Vagina (tissue), 2 donors: ENCODE measurements around the gene OR5H15. TPM values are rescaled to one million over a fixed set of nuclear protein-coding genes. Genes with fewer than 3 reads are reported as not detected.
"Not testable (repeated sequence)": the region's sequence is repeated elsewhere in the genome, so short reads cannot be mapped to it uniquely, and the experiment has no call there.

Experiments used
- DNase-seq, 2 donors: peaks; one replicate each; pipeline ENCODE4 v3.0.0-alpha.2; 2017; ENCODE audit errors: extremely low spot score in 2 of 2
- H3K27ac ChIP-seq: fragments of 200-600 bp; sonication (generic); one replicate; pipeline ENCODE4 v1.5.1; 2019
- H3K27me3 ChIP-seq: fragments of 200-600 bp; sonication (generic); one replicate; pipeline ENCODE4 v1.5.1; 2019
- H3K36me3 ChIP-seq, 2 donors: fragments of 200-600 bp; sonication (generic); one replicate each; pipeline ENCODE4 v1.5.1; 2017 to 2019
- H3K4me1 ChIP-seq: fragments of 200-600 bp; sonication (generic); one replicate; pipeline ENCODE4 v1.5.1; 2019
- H3K4me3 ChIP-seq, 2 donors: fragments of 200-600 bp; sonication (generic); 1 replicate in 1 of 2; 2 replicates in 1 of 2; pipeline ENCODE4 v1.5.1; 2016 to 2019
- H3K9me3 ChIP-seq: fragments of 200-600 bp; sonication (generic); one replicate; pipeline ENCODE4 v1.5.1; 2019
- CTCF ChIP-seq, 3 experiments: fragments of 450-650 bp in 2 of 3; fragments of 200-600 bp in 1 of 3; sonication (generic) in 1 of 3; IDR thresholded peaks; one replicate each; pipeline ENCODE4 v1.5.1; 2017 to 2019; ENCODE audit warnings: antibody characterized with exemption in 3 of 3, mild to moderate bottlenecking in 2 of 3, moderate library complexity in 2 of 3
- POLR2A ChIP-seq, 2 donors: fragments of 450-650 bp; IDR thresholded peaks; one replicate each; pipeline ENCODE4 v1.6.1; 2017; ENCODE audit warnings: antibody characterized with exemption in 2 of 2, mild to moderate bottlenecking in 2 of 2, moderate library complexity in 2 of 2
- POLR2AphosphoS5 ChIP-seq, 2 donors: sonication (generic); formaldehyde crosslinking; IDR thresholded peaks; one replicate each; pipeline ENCODE4 v1.9.0; 2017; ENCODE audit warnings: antibody characterized with exemption in 2 of 2, mild to moderate bottlenecking in 2 of 2, low read depth in 1 of 2; ENCODE audit not compliant: insufficient read depth in 1 of 2
- intact Hi-C: fragments of 100-400 bp; cut with DNase I; formaldehyde crosslinking; loops from one replicate; pipeline ENCODE4 v1.15.1; 2023
- total RNA-seq: library from RNA; depleted of rRNA; stranded (reverse); fragments of >200 nt; gene quantifications from one replicate; pipeline ENCODE4 v1.2.3, GENCODE V29; 2016

Gene OR5H15
- not detected for total RNA-seq

- H3K36me3 ChIP-seq: no peaks in the 10 kb centered on the region
- intact Hi-C loops: no loop called here
- no peak for TF ChIP-seq POLR2AphosphoS5 (IDR thresholded peaks at IDR 0.05; ENCODE audit: insufficient read depth in 1 of 2, low read depth in 1 of 2)
- TF ChIP-seq POLR2A (IDR thresholded peaks at IDR 0.05): no peak
- TF ChIP-seq CTCF (IDR thresholded peaks at IDR 0.05): no peak
Measured at GRCh38 chr3:98166396-98166795, at the start of gene OR5H15. OR5H15 (plus strand) TSS chr3:98166696; CDS start chr3:98168700, 2,004 bp downstream.

GRCh38 chr3:98130421-98130820 is 36.1 kb upstream of the OR5H15 start, which contains the start of gene OR5H1:
OR5H1 (plus strand) TSS chr3:98130721; CDS start chr3:98132698, 1,977 bp downstream.
- TF ChIP-seq CTCF (IDR thresholded peaks at IDR 0.05): no peak
- no peak for TF ChIP-seq POLR2AphosphoS5 (IDR thresholded peaks at IDR 0.05; ENCODE audit: insufficient read depth in 1 of 2, low read depth in 1 of 2)
- TF ChIP-seq POLR2A (IDR thresholded peaks at IDR 0.05): no peak
- H3K36me3 ChIP-seq: no peaks in the 10 kb centered on the region
- intact Hi-C loops: no loop called here
- H3K4me3 ChIP-seq: no peak within 1 kb of the TSS
- DNase-seq: no peak
- H3K4me1 ChIP-seq: no peaks in the 10 kb centered on the region
- H3K9me3 ChIP-seq: no peaks in the 10 kb centered on the region
- H3K27ac ChIP-seq: no peak within 1 kb of the TSS
- no peaks in the 10 kb centered on the region for H3K27me3 ChIP-seq

More at GRCh38 chr3:98166396-98166795, at the start of gene OR5H15:
- H3K4me3 ChIP-seq: no peak within 1 kb of the TSS
- no peaks in the 10 kb centered on the region for H3K27me3 ChIP-seq
- H3K9me3 ChIP-seq: no peaks in the 10 kb centered on the region
- no peak within 1 kb of the TSS for H3K27ac ChIP-seq
- no peaks in the 10 kb centered on the region for H3K4me1 ChIP-seq
- no peak for DNase-seq

- intact Hi-C loops: no loop called here
Measured at GRCh38 chr3:98136631-98137030, 29.9 kb upstream of the OR5H15 start.

GRCh38 chr3:98137826-98138557 is 28.5 kb upstream of the OR5H15 start:
- intact Hi-C loops, H3K9me3 ChIP-seq, H3K4me1 ChIP-seq, H3K36me3 ChIP-seq, H3K4me3 ChIP-seq, H3K27me3 ChIP-seq, DNase-seq, H3K27ac ChIP-seq: not testable (repeated sequence)

More at GRCh38 chr3:98136631-98137030, 29.9 kb upstream of the OR5H15 start:
- TF ChIP-seq CTCF (IDR thresholded peaks at IDR 0.05) (no peak), POLR2A (IDR thresholded peaks at IDR 0.05) (no peak), POLR2AphosphoS5 (IDR thresholded peaks at IDR 0.05; ENCODE audit: insufficient read depth in 1 of 2, low read depth in 1 of 2) (no peak)
- Histone ChIP-seq H3K4me3 (no peak overlapping the region), H3K4me1 (no peaks in the 10 kb centered on the region), H3K9me3 (no peaks in the 10 kb centered on the region), H3K27ac (no peak overlapping the region), H3K27me3 (no peaks in the 10 kb centered on the region), H3K36me3 (no peaks in the 10 kb centered on the region)
- DNase-seq: no peak

- no peak for DNase-seq
- TF ChIP-seq CTCF (IDR thresholded peaks at IDR 0.05): no peak
- no peak for TF ChIP-seq POLR2AphosphoS5 (IDR thresholded peaks at IDR 0.05; ENCODE audit: insufficient read depth in 1 of 2, low read depth in 1 of 2)
- no peak for TF ChIP-seq POLR2A (IDR thresholded peaks at IDR 0.05)
- intact Hi-C loops: no loop called here
Measured at GRCh38 chr3:98140531-98140930, 26.0 kb upstream of the OR5H15 start.

More at GRCh38 chr3:98140531-98140930, 26.0 kb upstream of the OR5H15 start:
- Histone ChIP-seq H3K27me3 (no peaks in the 10 kb centered on the region), H3K4me1 (no peaks in the 10 kb centered on the region), H3K36me3 (no peaks in the 10 kb centered on the region), H3K27ac (no peak overlapping the region), H3K4me3 (no peak overlapping the region), H3K9me3 (no peaks in the 10 kb centered on the region)
